GM13977 (cell line): ENCODE data around the gene HOXC5.

Experiments used
- DNase-seq: peaks from one replicate; pipeline ENCODE4 v3.0.0; 2012; ENCODE audit warnings: low spot score
- CTCF ChIP-seq: IDR thresholded peaks from 2 replicates; pipeline ENCODE4 v1.5.1; 2012; ENCODE audit warnings: mild to moderate bottlenecking, control low read depth; ENCODE audit not compliant: insufficient read depth; ENCODE audit errors: extremely low read depth, missing control alignments
- in situ Hi-C: fragments of 300-500 bp; cut with MboI; formaldehyde crosslinking; loops from one replicate; pipeline ENCODE4 v1.12.0; 2022; ENCODE audit warnings: low sequenced_read_pairs, low pct_unique_long_range_greater_than_20kb, mixed read lengths, inconsistent platforms; ENCODE audit not compliant: unreplicated experiment

The HOXC5 gene

DNA sequence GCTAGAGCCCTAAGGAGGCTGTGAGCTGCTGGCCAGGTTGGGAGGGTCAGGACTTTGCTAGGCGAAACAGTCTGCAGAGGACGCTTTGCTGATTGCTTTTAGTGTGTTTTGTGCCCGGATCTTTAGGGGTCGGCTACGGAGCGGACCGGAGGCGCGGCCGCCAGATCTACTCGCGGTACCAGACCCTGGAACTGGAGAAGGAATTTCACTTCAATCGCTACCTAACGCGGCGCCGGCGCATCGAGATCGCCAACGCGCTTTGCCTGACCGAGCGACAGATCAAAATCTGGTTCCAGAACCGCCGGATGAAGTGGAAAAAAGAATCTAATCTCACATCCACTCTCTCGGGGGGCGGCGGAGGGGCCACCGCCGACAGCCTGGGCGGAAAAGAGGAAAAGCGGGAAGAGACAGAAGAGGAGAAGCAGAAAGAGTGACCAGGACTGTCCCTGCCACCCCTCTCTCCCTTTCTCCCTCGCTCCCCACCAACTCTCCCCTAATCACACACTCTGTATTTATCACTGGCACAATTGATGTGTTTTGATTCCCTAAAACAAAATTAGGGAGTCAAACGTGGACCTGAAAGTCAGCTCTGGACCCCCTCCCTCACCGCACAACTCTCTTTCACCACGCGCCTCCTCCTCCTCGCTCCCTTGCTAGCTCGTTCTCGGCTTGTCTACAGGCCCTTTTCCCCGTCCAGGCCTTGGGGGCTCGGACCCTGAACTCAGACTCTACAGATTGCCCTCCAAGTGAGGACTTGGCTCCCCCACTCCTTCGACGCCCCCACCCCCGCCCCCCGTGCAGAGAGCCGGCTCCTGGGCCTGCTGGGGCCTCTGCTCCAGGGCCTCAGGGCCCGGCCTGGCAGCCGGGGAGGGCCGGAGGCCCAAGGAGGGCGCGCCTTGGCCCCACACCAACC lies 3.1 kb upstream of the HOXC5 start:
- DNase-seq: no peak
- TF ChIP-seq CTCF: no peak
- in situ Hi-C loops: loop anchor here (10.0 to 25.0 kb wide), 2 partner anchors 92 to 165 kb away; partner anchors contain the start of gene HOXC13

DNA sequence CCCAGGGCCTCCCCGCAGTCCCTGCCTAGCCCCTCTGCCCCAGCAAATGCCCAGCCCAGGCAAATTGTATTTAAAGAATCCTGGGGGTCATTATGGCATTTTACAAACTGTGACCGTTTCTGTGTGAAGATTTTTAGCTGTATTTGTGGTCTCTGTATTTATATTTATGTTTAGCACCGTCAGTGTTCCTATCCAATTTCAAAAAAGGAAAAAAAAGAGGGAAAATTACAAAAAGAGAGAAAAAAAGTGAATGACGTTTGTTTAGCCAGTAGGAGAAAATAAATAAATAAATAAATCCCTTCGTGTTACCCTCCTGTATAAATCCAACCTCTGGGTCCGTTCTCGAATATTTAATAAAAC lies 2.4 kb upstream of the HOXC5 start:
- in situ Hi-C loops: loop anchor here (25.0 kb wide), 1 partner anchor 93 kb away; the partner anchor contains the start of gene HOXC13
- DNase-seq: no peak
- TF ChIP-seq CTCF: no peak

- no peak for DNase-seq
- in situ Hi-C loops: loop anchor here (25.0 kb wide), 1 partner anchor 94 kb away; the partner anchor contains the start of gene HOXC13
- no peak for TF ChIP-seq CTCF
Measured at GRCh38 chr12:54030889-54031471, 1.9 kb upstream of the HOXC5 start.

DNA sequence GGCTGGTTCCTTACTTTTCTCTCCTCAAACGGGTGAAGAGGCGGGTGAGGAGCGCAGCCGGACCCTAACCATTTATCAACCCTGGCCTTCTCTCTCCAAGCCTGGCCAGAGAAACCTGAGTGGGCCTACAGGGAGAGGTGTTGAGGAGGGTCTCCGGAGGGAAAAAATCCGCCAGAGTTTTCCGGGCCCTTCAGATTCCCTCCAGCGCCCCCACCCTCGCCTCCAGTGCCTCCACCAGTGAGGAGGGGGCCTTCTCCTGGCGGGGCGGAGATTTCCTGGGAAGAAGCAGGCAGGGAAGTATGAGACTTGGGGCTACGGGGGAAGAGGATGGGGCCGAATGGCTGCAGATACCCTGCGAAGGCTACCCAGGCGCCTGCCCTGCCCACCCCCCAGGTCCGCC lies 1.4 kb upstream of the HOXC5 start:
- no peak for DNase-seq
- TF ChIP-seq CTCF: no peak
- in situ Hi-C loops: loop anchor here (25.0 kb wide), 1 partner anchor 94 kb away; the partner anchor contains the start of gene HOXC13

DNA sequence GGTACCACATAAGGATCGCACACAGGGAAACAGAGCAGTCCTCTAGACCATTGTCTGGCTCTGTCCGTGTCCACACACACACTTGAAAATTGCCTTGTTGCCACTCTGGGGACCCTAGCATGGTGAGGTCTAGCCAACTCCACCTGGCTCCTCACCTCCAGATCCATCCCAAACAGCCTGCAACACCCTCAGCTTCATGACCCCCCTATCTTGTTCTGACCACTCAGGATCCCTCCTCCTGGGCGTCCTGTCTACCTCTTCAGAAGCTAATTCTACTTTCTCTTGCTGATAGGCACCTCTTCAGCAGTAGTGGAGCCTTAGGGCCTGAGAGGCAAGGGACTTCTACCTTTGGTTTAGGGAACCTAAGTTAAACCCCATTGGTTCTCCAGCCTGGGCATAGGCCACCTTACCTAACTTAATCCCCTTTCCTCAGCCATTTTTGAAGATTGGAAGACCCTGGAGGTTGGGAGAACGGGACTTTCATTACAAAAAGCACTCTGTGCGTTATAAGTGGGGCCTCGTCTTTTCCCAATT lies 697 bp upstream of the HOXC5 start:
- in situ Hi-C loops: loop anchor here (25.0 kb wide), 1 partner anchor 95 kb away; the partner anchor contains the start of gene HOXC13
- no peak for DNase-seq
- TF ChIP-seq CTCF: no peak

GRCh38 chr12:54033106-54033979 lies 493 bp downstream of the HOXC5 start:
- in situ Hi-C loops: loop anchor here (25.0 kb wide), 1 partner anchor 96 kb away; the partner anchor contains the start of gene HOXC13
- TF ChIP-seq CTCF: no peak
- no peak for DNase-seq
